GM12872 (cell line): ENCODE results near the gene ANXA4.

Experiments
- TF ChIP-seq, protein P1 (sequence below): IDR thresholded peaks from 3 replicates; pipeline ENCODE4 v1.5.1; 2011; ENCODE audit warnings: low read depth, mild to moderate bottlenecking, low read length, moderate library complexity; ENCODE audit not compliant: insufficient read depth

Gene ANXA4

DNA sequence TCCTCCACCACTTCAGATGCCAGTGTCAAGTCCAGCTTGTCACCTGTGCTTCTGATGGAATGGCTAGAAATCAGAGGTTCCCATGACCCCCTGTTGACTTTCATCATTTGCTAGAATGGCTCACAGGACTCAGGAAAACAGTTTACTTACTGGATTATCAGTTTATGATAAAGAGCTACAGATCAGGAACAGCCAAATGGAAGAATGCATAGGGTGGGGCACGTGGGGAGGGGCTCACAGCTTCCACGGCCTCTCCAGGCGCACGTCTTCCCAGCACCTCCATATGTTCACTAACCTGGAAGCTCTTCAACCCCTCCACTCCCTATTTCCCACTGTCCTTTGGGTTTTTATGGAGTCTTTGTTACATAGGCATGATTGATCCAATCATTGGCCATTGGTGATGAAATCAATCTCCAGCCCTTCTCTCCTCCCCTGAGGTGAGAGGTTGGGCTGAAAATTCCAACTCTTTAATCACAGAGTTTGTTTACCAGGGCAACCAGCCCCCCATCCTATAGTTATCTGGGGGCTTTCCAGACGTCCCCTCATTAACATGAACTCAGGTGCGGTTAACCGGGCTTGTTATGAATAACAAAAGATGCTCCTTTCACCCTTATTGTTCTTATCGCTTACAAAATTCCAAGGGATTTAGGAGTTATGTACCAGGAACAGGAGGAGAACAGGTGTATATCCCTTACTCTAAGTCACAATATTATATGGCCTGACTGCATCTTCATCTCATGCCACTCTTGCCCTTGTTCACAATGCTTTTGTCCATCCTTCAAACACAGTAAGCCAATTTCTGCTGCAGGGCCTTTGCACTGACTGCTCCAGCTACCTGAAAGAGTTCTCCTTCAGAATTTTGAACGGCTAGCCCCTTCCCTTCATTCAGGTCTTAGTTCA lies 35.2 kb downstream of the ANXA4 start:
- TF ChIP-seq, protein P1, sequence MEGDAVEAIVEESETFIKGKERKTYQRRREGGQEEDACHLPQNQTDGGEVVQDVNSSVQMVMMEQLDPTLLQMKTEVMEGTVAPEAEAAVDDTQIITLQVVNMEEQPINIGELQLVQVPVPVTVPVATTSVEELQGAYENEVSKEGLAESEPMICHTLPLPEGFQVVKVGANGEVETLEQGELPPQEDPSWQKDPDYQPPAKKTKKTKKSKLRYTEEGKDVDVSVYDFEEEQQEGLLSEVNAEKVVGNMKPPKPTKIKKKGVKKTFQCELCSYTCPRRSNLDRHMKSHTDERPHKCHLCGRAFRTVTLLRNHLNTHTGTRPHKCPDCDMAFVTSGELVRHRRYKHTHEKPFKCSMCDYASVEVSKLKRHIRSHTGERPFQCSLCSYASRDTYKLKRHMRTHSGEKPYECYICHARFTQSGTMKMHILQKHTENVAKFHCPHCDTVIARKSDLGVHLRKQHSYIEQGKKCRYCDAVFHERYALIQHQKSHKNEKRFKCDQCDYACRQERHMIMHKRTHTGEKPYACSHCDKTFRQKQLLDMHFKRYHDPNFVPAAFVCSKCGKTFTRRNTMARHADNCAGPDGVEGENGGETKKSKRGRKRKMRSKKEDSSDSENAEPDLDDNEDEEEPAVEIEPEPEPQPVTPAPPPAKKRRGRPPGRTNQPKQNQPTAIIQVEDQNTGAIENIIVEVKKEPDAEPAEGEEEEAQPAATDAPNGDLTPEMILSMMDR: no peak

DNA sequence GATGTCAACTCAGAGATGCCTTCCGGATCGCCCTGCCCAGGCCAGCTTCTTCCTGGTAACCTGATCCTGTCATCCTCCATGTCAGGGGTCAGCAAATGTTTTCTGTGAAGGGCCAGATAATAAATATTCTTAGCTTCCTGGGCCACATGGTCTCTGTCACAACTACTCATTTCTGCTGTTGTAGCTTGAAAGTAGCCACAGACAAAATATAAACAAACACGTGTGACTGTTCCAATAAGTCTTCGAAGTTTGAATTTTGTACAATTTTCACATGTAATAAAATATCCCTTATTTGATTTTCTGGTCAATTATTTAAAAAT lies 35.8 kb downstream of the ANXA4 start:
- TF ChIP-seq, protein P1: no peak

DNA sequence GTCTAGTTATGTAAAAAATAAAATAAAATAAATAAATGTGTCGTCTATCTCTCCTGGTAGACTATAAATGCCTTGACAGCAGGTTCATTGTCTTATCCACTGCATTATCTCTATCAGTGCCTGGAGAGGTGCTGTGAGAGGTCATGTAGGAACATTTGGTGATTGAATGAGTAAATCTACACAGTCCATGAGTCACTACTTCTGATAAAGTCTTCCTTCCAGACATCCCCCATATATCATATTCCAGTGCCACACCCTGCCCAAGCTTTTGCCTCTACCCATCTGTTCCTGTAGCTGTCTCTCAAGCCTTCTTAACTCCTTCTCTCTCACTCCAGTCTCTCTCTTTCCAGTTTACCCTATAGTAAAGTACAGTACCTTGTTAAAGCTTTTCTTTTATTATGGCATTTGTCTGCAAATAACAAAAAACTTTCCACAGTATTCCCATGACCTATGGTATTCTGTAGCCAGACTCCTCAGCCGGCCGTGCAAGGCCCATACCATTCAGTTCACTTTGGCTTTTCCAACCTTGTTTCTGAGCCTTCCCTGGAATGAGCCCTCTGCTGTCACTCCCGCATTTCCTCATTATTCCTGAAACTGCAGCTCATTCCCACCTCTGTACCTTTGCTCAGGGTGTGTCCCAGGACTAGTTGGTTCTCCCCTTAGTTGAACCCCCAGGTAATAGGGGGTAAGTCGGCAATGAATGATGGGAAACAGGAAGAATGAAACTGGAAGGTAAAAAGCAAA lies 37.5 kb downstream of the ANXA4 start:
- TF ChIP-seq, protein P1: no peak

DNA sequence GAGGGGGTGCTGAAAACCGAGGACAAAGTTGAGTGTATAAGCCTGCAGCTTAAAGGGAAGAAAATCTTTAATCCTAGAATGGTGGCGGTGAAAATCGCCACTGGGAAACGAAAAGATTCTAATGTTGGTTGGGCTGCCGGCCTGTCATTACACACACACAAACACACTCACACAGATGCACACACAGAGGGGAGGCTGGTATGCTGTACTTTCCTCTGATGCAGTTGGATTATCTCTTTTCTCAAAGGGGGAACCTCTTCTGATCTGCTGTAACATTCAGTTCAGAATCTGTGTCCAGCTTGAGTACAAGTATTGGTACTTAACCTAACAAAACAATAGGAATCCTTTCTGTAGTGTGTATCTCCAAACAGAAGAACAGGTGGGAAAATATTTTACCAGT lies 39.0 kb downstream of the ANXA4 start:
- TF ChIP-seq, protein P1: no peak

DNA sequence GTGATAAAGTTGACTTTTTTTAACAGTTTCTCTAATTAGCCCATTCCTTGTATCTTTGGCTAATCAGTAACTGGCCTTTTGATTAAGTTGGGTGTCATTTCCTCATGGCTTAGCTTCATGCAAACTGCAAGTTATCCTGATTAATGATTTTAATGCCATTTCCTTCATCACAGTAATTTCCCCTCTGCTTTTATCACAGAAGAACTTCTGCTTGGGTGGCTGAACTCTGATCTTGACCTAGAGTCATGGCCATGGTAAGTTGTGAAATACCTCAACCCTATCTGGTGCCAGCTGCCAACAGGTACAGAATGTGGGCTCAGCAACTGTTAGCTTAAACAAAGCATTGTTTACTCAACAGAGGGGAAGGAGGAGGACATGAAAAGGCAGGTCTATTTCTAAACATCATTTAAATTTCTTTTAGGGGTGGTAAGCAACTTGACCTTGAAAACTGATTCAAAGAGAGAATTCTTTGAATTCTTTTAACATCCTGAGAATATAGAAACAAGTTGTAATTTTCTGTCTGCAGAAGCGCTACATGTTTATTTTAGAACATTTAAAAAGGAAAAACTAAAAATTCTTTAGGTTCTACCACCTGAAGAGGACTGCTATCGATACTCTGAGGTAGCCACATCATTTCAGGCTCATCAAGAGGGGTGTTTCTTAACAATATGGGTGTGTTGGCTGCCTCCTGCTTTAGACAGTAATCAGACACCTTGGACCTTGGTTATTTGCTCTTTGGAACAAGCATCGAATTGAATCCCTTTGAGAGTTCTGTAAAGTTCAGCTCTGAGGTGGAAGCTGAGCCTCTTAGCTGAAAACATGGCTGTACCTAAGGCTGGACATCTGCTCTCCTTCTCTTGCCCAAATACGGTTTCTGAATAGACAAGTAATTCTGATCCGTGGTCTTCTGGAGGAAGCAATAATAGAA lies 39.7 kb downstream of the ANXA4 start:
- TF ChIP-seq, protein P1: no peak

DNA sequence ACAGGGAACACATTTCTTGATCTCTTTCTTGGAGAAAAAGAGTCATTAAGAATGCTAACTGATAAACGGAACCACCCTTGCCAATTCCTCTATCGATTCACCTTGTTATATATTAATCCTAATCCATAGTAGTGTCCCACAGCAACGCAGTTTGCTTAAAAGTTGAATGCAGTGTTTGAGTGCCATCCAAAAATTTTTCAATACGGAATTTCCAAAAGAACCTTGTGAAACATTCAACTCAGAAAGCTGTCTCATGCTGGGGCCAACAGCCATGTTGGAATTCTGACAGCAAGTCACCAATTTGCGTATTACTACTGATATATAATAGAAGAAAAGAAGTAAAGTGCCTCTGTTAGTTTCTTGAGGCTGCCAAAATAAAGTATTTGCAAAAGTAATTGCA lies 42.3 kb downstream of the ANXA4 start:
- TF ChIP-seq, protein P1: no peak

DNA sequence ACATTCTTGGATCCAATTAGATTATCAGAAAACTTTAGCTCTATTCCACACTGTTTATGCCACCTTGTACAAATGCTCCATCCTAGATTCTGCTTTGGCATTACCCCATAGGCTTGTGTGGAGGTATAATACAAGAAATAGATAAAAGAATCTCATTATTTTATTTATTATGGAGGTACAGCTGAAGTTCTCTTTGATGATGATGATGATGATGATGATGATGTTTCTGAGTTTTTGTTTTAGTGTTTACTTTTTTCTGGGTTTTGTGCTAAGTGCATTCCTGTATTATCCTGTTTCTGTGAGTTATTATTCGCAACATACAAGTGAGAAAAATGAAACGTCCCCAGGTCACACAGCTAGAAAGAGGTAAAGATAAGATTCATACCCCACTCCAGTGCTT lies 43.4 kb downstream of the ANXA4 start:
- TF ChIP-seq, protein P1: no peak
